Activated T-cell treated with anti-CD3 and anti-CD28 coated beads, Interleukin-2, amount 50 U/mL, for 24 hours (primary cell): Measurements from ENCODE around the gene ALPK3.
"Not testable (repeated sequence)": the region's sequence is repeated elsewhere in the genome, so short reads cannot be mapped to it uniquely, and the experiment has no call there.

Experiments
- DNase-seq: peaks from one replicate; pipeline ENCODE4 v3.0.0-alpha.2; 2020
- H3K27ac Mint-ChIP-seq: 2 replicates; pipeline ENCODE4 v1.8.0; 2020; ENCODE audit warnings: mild to moderate bottlenecking, mixed read lengths
- H3K27me3 Mint-ChIP-seq: 2 replicates; pipeline ENCODE4 v1.8.0; 2020; ENCODE audit warnings: mixed read lengths
- H3K36me3 Mint-ChIP-seq: 2 replicates; pipeline ENCODE4 v1.8.0; 2020; ENCODE audit warnings: low read depth, mixed read lengths
- H3K4me1 Mint-ChIP-seq: 2 replicates; pipeline ENCODE4 v1.8.0; 2020; ENCODE audit warnings: low read depth, mixed read lengths
- H3K4me3 Mint-ChIP-seq: 2 replicates; pipeline ENCODE4 v1.8.0; 2020; ENCODE audit warnings: mild to moderate bottlenecking, moderate library complexity, mixed read lengths
- H3K9me3 Mint-ChIP-seq: 2 replicates; pipeline ENCODE4 v1.8.0; 2020; ENCODE audit warnings: mixed read lengths

Gene ALPK3

DNA sequence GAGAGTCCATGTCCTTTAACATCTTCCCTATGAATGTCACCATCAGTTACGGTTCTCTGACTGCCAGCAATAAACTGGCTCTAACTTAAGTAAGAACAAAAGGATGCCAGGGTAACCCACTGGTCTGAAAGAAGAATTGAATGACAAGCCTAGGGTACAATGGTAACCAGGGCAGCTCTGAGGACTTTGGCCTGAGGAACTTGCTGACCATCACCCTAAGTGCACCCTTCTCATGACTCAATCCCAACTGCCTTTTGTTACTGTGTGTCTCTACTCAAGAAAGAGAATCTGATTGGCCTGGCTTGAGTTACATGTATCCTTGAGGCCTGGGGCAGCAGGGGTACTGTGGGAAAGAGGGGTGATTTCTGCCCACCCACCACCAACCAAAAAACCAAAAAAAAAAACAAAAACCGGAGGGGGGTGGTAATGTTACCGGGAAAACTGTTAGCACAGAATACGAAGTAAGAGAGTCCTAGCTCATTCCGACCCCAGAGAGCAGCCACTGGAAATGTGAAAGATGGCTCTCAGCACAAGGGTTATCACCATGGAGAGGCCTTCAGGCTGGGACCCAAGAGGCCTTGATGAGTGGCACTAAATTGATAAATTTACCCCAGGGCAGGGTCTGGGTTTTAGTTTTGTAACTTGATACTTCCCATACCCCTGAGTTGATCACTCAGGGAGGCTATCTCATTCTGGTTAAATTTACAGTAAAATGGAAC lies 58.0 kb downstream of the ALPK3 start:
- Mint-ChIP-seq H3K27ac (no peak overlapping the region), H3K4me3 (no peak overlapping the region), H3K9me3 (no peaks in the 10 kb centered on the region), H3K36me3 (no peaks in the 10 kb centered on the region), H3K27me3 (no peaks in the 10 kb centered on the region), H3K4me1 (no peaks in the 10 kb centered on the region)
- DNase-seq: no peak

DNA sequence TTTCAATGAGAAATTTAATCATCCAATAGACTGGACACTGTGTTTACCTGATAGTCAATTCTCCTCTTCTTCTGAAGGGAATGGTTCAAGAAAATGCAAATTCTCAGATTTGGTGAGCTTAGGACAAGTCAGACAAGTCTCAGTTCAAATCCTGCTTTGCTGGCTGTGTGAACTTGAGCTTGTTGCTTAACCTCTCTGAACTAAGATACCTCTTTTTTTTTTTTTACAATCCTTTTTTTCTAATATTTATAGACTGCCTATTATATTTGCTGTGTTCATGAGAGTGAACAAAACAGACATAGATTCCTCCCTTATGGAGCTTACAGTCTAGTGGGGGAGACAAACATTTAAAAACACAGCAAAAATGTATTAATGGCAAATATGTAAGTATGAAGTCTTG lies 59.1 kb downstream of the ALPK3 start:
- Mint-ChIP-seq H3K27ac (no peak overlapping the region), H3K9me3 (no peaks in the 10 kb centered on the region), H3K36me3 (no peaks in the 10 kb centered on the region), H3K4me1 (no peaks in the 10 kb centered on the region), H3K4me3 (no peak overlapping the region), H3K27me3 (no peaks in the 10 kb centered on the region)
- no peak for DNase-seq

DNA sequence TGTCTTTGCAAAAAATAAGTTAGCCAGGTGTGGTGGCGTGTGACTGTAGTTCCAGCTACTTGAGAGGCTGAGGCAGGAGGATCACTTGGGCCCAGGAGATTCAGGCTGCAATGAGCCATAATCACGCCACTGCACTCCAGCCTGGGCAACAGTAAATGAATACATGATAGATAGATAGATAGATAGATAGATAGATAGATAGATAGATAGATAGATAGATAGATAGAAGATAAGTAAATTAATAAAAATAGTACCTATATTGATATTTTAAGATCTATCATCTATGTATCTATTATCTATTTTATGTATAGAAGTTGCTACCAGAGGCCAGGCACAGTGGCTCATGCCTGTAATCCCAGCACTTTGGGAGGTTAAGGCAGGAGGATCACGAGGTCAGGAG lies 60.5 kb downstream of the ALPK3 start:
- H3K27me3 Mint-ChIP-seq, H3K4me3 Mint-ChIP-seq, H3K9me3 Mint-ChIP-seq, DNase-seq, H3K36me3 Mint-ChIP-seq, H3K4me1 Mint-ChIP-seq, H3K27ac Mint-ChIP-seq: not testable (repeated sequence)

DNA sequence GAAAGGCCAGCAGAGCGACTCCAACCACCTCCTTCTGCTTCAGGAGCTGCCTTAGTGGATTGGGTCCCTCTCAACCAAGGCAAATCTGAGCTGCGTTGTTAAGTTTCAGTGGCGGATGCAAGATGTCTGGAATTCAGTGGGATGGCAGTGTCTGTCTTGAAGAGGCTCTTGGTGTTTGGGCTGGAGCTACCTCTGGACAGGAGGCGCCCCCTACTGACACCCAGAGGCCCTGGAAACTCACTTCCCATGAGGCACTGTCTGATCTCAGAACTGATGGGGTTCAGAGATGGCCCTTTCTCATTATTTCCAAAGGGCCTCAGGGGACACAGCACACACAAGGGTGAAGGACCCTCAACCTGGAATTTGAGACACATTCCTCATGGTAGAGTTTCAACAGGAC lies 61.3 kb downstream of the ALPK3 start:
- Mint-ChIP-seq H3K36me3 (no peaks in the 10 kb centered on the region), H3K4me1 (no peaks in the 10 kb centered on the region), H3K9me3 (no peaks in the 10 kb centered on the region), H3K4me3 (no peak overlapping the region), H3K27me3 (no peaks in the 10 kb centered on the region), H3K27ac (no peak overlapping the region)
- DNase-seq: peak; percentile 71

DNA sequence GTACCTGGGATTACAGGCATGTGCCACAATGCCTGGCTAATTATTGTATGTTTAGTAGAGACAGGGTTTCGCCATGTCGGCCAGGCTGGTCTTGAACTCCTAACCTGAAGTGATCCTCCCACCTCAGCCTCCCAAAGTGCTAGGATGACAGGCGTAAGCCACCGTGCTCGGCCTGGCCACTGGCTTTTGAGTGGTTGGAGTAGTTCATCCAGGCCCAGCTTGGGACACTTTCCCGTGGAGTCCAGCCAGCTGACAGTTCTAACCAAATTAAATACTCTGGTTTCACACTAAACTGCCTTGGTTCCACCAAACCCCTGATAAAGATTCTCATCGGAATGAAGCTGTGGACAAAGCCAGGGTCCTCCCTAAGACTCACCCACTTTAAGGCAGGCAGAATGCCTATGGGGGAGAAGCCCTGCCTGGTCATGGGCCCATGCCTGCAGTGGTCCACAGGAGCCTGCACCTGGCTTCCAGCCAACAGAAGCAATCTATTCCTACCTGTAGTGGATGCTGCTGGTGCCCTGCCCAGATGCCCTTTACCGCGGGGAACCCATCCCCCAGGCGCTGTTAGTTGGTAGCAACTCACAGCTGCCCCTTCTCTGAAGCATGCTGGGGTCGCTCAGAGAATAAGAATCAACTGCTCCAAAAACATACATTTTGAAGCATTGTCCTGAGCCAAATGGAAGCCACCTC lies 62.1 kb downstream of the ALPK3 start:
- Mint-ChIP-seq H3K9me3 (no peaks in the 10 kb centered on the region), H3K4me3 (no peak overlapping the region), H3K27me3 (no peaks in the 10 kb centered on the region), H3K36me3 (no peaks in the 10 kb centered on the region), H3K4me1 (no peaks in the 10 kb centered on the region), H3K27ac (no peak overlapping the region)
- DNase-seq: no peak

DNA sequence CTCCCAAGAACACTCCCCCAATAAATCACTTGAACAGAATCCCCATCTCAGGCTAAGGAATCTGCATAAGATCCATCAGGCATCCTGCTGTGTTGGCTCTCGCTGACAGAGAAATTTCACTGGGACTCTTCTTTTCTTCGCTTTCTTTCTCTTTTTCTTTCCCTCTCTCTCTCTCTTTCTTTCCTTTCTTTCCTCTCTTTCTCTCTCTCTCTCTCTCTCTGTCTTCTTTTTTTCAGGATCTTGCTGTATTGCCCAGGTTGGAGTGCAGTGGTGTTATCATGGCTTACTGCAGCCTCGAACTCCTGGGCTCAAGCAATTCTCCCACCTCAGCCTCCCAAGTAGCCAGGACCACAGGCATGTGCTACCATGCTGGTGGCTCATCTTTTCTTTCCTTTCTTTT lies 62.9 kb downstream of the ALPK3 start:
- DNase-seq: no peak
- H3K27me3 Mint-ChIP-seq: no peaks in the 10 kb centered on the region
- H3K36me3 Mint-ChIP-seq: no peaks in the 10 kb centered on the region
- no peaks in the 10 kb centered on the region for H3K9me3 Mint-ChIP-seq
- H3K27ac Mint-ChIP-seq: no peak overlapping the region
- H3K4me3 Mint-ChIP-seq: no peak overlapping the region
- H3K4me1 Mint-ChIP-seq: no peaks in the 10 kb centered on the region

DNA sequence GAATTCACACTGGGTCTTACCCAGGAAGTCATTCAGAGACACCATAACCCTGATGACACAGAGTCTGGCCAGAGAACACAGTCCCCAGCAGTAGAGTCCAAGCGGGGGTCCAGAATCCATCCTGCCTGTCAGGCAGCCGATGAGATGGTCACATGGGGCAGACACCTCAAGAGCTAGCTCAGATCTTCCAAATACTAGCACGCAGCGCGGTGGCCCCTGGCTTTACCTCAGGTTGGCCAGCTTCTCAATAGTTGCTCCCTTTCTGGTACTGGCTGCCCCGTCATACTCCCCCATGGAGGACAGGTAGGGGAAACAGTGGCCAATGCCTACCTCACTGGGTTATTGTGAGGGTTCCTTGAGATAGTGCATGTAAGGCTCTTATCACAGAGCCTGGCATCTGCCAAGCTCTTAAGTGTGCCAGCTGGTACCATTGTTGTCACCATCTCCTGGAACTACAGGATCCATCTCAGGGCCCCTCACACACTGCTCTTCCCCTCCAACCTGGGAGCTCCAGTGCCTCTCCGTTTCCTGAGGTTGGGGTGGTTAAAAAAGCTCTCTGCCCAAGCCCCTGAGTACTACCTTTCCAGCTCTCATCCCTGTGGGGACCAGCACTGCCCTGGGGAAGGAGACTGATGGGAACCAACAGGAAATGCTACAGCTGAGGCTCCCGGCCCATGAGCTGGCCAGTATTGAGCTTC lies 63.8 kb downstream of the ALPK3 start:
- no peak for DNase-seq
- Mint-ChIP-seq H3K4me3 (no peak overlapping the region), H3K27ac (no peak overlapping the region), H3K9me3 (no peaks in the 10 kb centered on the region), H3K27me3 (no peaks in the 10 kb centered on the region), H3K4me1 (no peaks in the 10 kb centered on the region), H3K36me3 (no peaks in the 10 kb centered on the region)

DNA sequence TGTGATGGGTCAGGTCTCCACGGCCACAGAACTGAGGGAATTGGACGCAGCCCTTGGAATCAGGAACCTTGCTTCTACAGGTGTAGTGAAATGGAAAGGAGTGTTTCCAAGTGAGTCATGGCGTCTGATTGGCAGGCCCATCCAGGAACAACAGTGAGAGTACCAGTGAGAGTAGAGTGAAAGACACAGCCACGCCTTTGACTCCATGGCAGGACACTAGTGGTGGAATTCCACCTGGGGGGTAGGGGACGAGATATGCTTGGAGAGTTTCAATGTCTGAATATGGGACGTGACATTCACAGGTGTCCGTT lies 64.3 kb downstream of the ALPK3 start:
- Mint-ChIP-seq H3K4me3 (no peak overlapping the region), H3K9me3 (no peaks in the 10 kb centered on the region), H3K4me1 (no peaks in the 10 kb centered on the region), H3K27me3 (no peaks in the 10 kb centered on the region), H3K36me3 (no peaks in the 10 kb centered on the region), H3K27ac (no peak overlapping the region)
- no peak for DNase-seq

DNA sequence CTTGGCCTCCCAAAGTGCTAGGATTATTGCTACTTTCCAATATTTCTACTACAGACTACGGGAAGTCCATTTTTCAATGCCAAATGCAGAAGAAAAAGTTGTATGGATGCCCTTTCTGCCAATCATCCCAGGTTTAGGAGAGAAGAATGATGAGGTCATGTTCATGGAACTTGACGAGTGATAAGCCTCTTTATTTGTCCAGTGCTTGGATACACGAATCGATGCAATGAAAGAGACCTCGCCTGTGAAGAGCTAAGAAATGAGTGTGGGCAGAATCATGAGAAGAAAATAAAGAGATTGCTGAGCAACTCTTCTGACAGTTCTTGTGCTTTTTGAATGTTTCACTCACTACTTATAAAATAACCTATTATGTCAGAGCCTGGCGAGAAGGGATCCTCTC lies 66.3 kb downstream of the ALPK3 start:
- Mint-ChIP-seq H3K4me1 (no peaks in the 10 kb centered on the region), H3K36me3 (no peaks in the 10 kb centered on the region), H3K27ac (no peak overlapping the region), H3K9me3 (no peaks in the 10 kb centered on the region), H3K27me3 (no peaks in the 10 kb centered on the region), H3K4me3 (no peak overlapping the region)
- no peak for DNase-seq

DNA sequence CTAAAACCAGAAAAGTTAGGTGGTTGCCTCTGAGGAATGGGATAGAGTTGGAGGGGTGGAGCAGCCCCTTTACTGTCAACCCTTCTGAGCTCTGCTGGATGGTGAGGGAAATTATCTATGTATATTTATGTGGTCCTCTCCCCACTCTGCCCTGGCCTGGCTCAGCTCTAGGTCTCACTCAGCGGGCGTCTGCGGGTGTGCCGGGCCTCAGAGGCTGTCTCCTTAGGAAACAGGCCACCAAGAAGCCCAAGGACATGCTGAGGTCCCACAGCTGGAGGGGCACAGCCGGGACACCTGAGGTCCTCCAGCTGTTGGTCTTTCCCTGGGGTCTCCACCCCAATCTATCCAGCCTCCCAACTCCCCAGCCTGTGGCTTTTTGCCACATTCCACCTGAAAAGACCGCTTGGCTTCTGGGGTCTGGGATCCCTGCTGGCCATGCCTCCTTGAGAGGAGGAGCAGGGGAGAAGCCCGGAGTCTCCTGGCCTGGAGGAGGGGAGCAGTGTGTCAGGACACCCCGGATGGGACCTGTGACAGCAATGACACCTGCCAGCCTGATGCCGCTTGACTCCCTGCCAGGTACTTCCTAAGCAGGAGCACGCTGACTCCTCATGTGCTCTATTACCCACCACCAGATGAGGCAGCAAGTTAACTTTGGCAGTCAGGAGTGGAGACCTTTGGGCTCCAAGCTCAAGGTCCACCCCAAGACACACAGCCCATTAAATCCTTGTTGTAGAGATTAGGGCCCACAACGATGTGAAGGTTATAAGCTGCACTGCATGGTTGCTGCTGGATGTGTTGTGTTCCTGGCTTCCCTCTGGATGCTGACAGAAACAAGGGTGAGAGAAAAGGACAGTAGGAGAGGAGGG lies 67.0 kb downstream of the ALPK3 start, which contains the start of gene SLC28A1:
Gene SLC28A1 (plus strand): TSS at position 747 of the 866 bp plus-strand sequence. CDS start 3,099 bp downstream, outside the sequence.
- Mint-ChIP-seq H3K27me3 (no peaks in the 10 kb centered on the region), H3K36me3 (no peaks in the 10 kb centered on the region), H3K27ac (no peak within 1 kb of the TSS), H3K9me3 (no peaks in the 10 kb centered on the region), H3K4me1 (no peaks in the 10 kb centered on the region), H3K4me3 (no peak within 1 kb of the TSS)
- no peak for DNase-seq

DNA sequence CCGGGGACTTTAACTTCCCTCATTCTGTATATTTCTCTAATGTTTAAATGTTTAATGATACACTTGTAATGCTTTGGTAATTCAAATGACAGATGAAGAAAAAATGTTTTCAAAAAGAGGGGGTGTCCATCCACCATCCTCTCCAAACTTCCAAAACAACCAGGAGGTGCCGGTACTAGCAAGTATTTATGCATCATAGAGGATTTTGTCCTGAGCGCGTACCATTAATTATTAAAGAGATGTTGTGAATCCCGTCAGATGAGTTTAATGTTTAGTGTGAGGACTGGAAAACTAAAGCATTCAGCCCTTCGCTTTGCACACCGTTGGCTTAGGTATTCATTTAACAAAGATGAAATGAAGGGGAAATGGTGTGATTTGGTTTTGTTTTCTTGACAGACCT lies 68.6 kb downstream of the ALPK3 start:
- DNase-seq: no peak
- no peak overlapping the region for H3K4me3 Mint-ChIP-seq
- no peak overlapping the region for H3K27ac Mint-ChIP-seq
- no peaks in the 10 kb centered on the region for H3K27me3 Mint-ChIP-seq
- no peaks in the 10 kb centered on the region for H3K9me3 Mint-ChIP-seq
- no peaks in the 10 kb centered on the region for H3K36me3 Mint-ChIP-seq
- no peaks in the 10 kb centered on the region for H3K4me1 Mint-ChIP-seq

DNA sequence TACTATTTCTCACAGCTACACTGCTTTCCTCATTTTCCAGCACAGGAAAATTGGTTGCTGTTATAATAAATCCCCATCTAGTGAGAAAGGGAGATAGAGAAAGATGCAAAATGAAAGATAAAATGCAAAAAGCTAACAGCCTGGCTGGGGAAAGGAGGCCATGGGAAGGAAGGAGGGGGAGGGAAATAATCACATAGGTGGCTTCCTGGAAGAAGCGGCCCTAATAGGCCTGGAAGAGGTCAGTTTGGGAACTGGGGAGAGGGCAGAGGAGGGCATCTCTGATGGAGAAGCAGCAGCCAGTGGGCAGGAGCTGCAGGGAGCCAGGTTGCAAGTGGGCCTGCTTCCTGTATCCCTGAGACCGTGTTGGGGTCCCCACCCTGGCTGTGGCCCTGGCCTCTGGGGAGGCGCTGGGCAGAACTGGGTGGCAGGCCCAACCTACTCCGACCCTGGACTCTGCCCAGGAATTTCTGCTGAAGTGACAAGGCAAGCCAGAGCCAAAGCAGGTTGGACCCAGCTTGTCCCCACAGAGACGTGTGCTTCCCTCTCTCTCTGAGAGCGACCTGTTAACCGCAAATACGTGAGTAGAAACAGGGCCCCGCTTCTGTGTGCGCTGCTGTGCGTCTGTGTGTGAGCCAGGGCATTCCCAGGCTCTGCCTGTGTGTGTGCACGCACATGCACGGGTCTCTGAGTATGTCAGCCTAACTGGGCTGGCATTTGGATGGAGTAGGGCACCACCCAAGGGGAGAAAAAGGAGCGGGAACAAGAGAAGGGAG lies 69.2 kb downstream of the ALPK3 start:
- no peak overlapping the region for H3K4me3 Mint-ChIP-seq
- no peaks in the 10 kb centered on the region for H3K27me3 Mint-ChIP-seq
- no peaks in the 10 kb centered on the region for H3K9me3 Mint-ChIP-seq
- DNase-seq: no peak
- H3K4me1 Mint-ChIP-seq: no peaks in the 10 kb centered on the region
- H3K36me3 Mint-ChIP-seq: no peaks in the 10 kb centered on the region
- no peak overlapping the region for H3K27ac Mint-ChIP-seq

DNA sequence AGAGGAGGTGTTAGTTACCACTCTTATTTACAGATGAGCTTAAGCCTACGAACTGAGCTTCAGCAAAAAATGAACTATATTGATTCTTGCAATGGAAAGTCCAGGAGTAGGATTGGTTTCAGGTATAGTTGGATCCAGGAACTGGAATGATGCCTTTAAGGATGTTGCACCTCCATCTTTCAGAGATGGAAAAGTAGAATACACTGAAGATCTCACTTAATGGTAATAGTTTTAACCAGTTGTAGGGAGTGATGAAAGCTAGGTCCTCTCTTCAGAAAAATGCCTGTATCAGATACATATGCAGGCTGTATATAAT lies 69.8 kb downstream of the ALPK3 start:
- no peaks in the 10 kb centered on the region for H3K27me3 Mint-ChIP-seq
- no peak overlapping the region for H3K4me3 Mint-ChIP-seq
- H3K36me3 Mint-ChIP-seq: no peaks in the 10 kb centered on the region
- no peaks in the 10 kb centered on the region for H3K4me1 Mint-ChIP-seq
- H3K9me3 Mint-ChIP-seq: no peaks in the 10 kb centered on the region
- no peak for DNase-seq
- H3K27ac Mint-ChIP-seq: no peak overlapping the region

DNA sequence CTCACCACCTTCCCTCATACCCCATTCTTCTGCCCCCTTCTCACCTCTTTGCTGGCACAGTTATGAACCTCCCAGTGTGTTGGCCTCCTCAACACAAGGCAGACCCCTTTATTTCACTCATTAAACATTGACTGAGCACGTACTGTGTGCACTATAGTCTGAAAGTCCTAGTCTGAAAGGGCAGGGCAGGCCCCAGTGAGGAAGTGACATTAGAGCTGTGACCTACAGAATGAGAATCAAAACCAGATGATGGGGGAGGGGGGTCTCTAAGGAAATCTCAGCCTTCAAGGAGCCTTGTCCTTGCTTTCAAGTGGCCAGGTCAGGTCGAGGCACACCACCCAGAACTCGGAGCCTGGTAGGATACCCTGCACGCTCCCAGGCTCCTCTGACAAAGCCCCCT lies 70.8 kb downstream of the ALPK3 start:
- no peak for DNase-seq
- no peaks in the 10 kb centered on the region for H3K27me3 Mint-ChIP-seq
- H3K4me3 Mint-ChIP-seq: no peak overlapping the region
- no peaks in the 10 kb centered on the region for H3K9me3 Mint-ChIP-seq
- no peaks in the 10 kb centered on the region for H3K36me3 Mint-ChIP-seq
- H3K4me1 Mint-ChIP-seq: no peaks in the 10 kb centered on the region
- no peak overlapping the region for H3K27ac Mint-ChIP-seq
